ENCODE measurements around the gene NAA20. TPM values are rescaled to one million over a fixed set of nuclear protein-coding genes. Genes with fewer than 3 reads are reported as not detected.

The NAA20 gene
- total and polyA plus RNA-seq, 2 of the 4 experiments (the other 2 are of a cell fraction), result 35.7 to 58.8 TPM

GRCh38 chr20:20017844-20018185 is 653 bp downstream of the NAA20 start:
- Histone ChIP-seq H2AK9ac (replicated peaks; ENCODE audit: low read depth, low read length, poor library complexity) (peak overlapping the region; percentile 96), H4K91ac (ENCODE audit: insufficient read depth, low read depth, low read length) (no peak overlapping the region), H3K9me3 (ENCODE audit: control insufficient read depth, insufficient read depth, low read length) (no peaks in the 10 kb centered on the region), H4K5ac (ENCODE audit: low read depth, low read length) (peak overlapping the region; percentile 38), H3K36me3 (ENCODE audit: control insufficient read depth, insufficient read depth, low read length) (peaks cover 5% of the 10 kb centered on the region; the same call in 1 of the 2 replicates), H3K56ac (ENCODE audit: extremely low read depth, insufficient read depth, low read length) (no peak overlapping the region), H2BK5ac (ENCODE audit: low read depth, low read length, poor library complexity, severe bottlenecking) (peak overlapping the region; percentile 28), H3K4me3 (ENCODE audit: insufficient read depth, low read depth, low read length) (peak overlapping the region; percentile 86), H2BK120ac (ENCODE audit: low read depth, low read length) (no peak overlapping the region), H3K9me1 (ENCODE audit: insufficient read depth, low read length) (peaks cover 19% of the 10 kb centered on the region), H3K23ac (ENCODE audit: low read depth, low read length) (0 out of 2 replicates have a peak overlapping the region, but pooled peaks have one; percentile 41), H3K14ac (replicated peaks; ENCODE audit: low read depth, low read length) (peak overlapping the region; percentile 72), H3K79me1 (ENCODE audit: low read depth in 1 of 2, low read length in 2 of 2) (peaks cover 24 to 45% of the 10 kb centered on the region in 2 experiments), H3K4ac (ENCODE audit: low read depth, low read length) (peak overlapping the region; percentile 79; the same call in 1 of the 2 replicates), H4K20me1 (ENCODE audit: insufficient read depth, low read length) (peaks cover 17% of the 10 kb centered on the region), H3K9ac (ENCODE audit: low read depth, low read length) (peak overlapping the region; percentile 88), H3K27ac (ENCODE audit: insufficient read depth, low read length) (peak overlapping the region; percentile 58), H2AFZ (replicated peaks; ENCODE audit: low read length, poor library complexity) (peak overlapping the region; percentile 97), H3K4me2 (ENCODE audit: low read depth, low read length) (peak overlapping the region; percentile 100), H3K27me3 (ENCODE audit: control insufficient read depth, insufficient read depth, low read length) (no peaks in the 10 kb centered on the region), H2BK20ac (ENCODE audit: low read depth, low read length) (no peak overlapping the region), H3K18ac (ENCODE audit: low read depth, low read length) (no peak overlapping the region), H4K8ac (ENCODE audit: low read depth in 2 of 2, low read length in 2 of 2) (peak overlapping the region; percentile 66 to 81; a peak in 2 of 4 replicates), H2BK15ac (ENCODE audit: low read depth, low read length) (no peak overlapping the region), H3K4me1 (ENCODE audit: control insufficient read depth, insufficient read depth, low read length) (peaks cover 17% of the 10 kb centered on the region), H2AK5ac (ENCODE audit: low read depth, low read length) (peak overlapping the region; percentile 49; the same call in 1 of the 2 replicates)
- 2% methylated on average over 9 of the region's 17 CpGs; no CpG with 5 or more reads in 1 of the 2 experiments for WGBS, 2 experiments (ENCODE audit: extremely low coverage in 2 of 2, insufficient read length in 1 of 2)
- POLR2A ChIA-PET (ENCODE audit: unreplicated experiment), result interaction anchor here (1.1 kb wide), 1 partner anchor 43 kb away, joined by 5 read pairs; no protein-coding TSS in a partner anchor
- DNase-seq (no peak), ATAC-seq (ENCODE audit: low read depth) (no peak)
- CTCF ChIA-PET, result no interaction called here
- dilution Hi-C loops (cut with HindIII; ENCODE audit: low sequenced_read_pairs, unreplicated experiment) (no loop called here), intact Hi-C loops (cut with micrococcal nuclease) (no loop called here), in situ Hi-C loops (cut with MboI; ENCODE audit: low sequenced_read_pairs) (no loop called here)
- TF ChIP-seq NFE2L2 (IDR thresholded peaks at IDR 0.05; ENCODE audit: low read depth, low read length) (no peak), CTCF (conservative IDR thresholded peaks at IDR 0.05; ENCODE audit: low read depth, low read length) (no peak), SMC3 (IDR thresholded peaks at IDR 0.05; ENCODE audit: low read depth, low read length) (no peak), MAZ (IDR thresholded peaks at IDR 0.05; ENCODE audit: borderline replicate concordance, low read depth, low read length) (no peak), RAD21 (IDR thresholded peaks at IDR 0.05; ENCODE audit: low read length) (no peak), RFX5 (IDR thresholded peaks at IDR 0.05; ENCODE audit: low read depth, low read length) (no peak), CHD1 (IDR thresholded peaks at IDR 0.05; ENCODE audit: low read depth, low read length) (no peak), MXI1 (IDR thresholded peaks at IDR 0.05; ENCODE audit: borderline replicate concordance, low read depth, low read length) (no peak), USF2 (IDR thresholded peaks at IDR 0.05; ENCODE audit: low read depth, low read length) (no peak), ELK1 (IDR thresholded peaks at IDR 0.05; ENCODE audit: borderline replicate concordance, low read depth, low read length) (no peak), BHLHE40 (IDR thresholded peaks at IDR 0.05; ENCODE audit: low read depth, low read length) (no peak), FOS (IDR thresholded peaks at IDR 0.05; ENCODE audit: low read depth, low read length) (no peak), MAFK (IDR thresholded peaks at IDR 0.05; ENCODE audit: low read depth, low read length) (no peak), CEBPB (IDR thresholded peaks at IDR 0.05; ENCODE audit: low read depth, low read length) (no peak), RCOR1 (IDR thresholded peaks at IDR 0.05; ENCODE audit: insufficient replicate concordance, low read length) (no peak), POLR2A (IDR thresholded peaks at IDR 0.05; ENCODE audit: low read depth, low read length) (no peak)
- BruUV-seq (replicated peaks), result no TSS peak
